Inflammatory macrophage (primary cell): Measurements from ENCODE around the gene PDK3.

Experiments
- DNase-seq, 2 donors: peaks; one replicate each; pipeline ENCODE4 v3.0.0-alpha.2; 2020 to 2022
- total RNA-seq, 18 experiments: gene quantifications; one replicate each; lab custom pipeline; 2026; ENCODE audit warnings: mixed read lengths in 6 of 18, inconsistent platforms in 2 of 18; lab: John Stamatoyannopoulos, UW

Gene PDK3
- 28.9 to 110 (median 54.1) reads per million in 18 experiments for total RNA-seq

- DNase-seq, result peak; percentile 79 to 86
Measured at GRCh38 chrX:24464836-24465531, at the start of gene PDK3. Gene PDK3 (plus strand): TSS chrX:24465286. CDS start chrX:24465456, 170 bp downstream.

- no peak for DNase-seq
Measured at GRCh38 chrX:24415921-24416320, 49.2 kb upstream of the PDK3 start.

GRCh38 chrX:24423960-24424359, 41.1 kb upstream of the PDK3 start:
- DNase-seq, result no peak

GRCh38 chrX:24424948-24425347, 40.1 kb upstream of the PDK3 start:
- no peak for DNase-seq

GRCh38 chrX:24425806-24426205, 39.3 kb upstream of the PDK3 start:
- no peak for DNase-seq

GRCh38 chrX:24426340-24426913, 38.7 kb upstream of the PDK3 start:
- peak in 1 of 2 donors; percentile 5 for DNase-seq

GRCh38 chrX:24426921-24427746, 38.0 kb upstream of the PDK3 start:
- no peak for DNase-seq

GRCh38 chrX:24427747-24428019, 37.4 kb upstream of the PDK3 start:
- DNase-seq, result no peak

GRCh38 chrX:24428516-24428915, 36.6 kb upstream of the PDK3 start:
- peak in 1 of 2 donors; percentile 2 for DNase-seq

- no peak for DNase-seq
Measured at GRCh38 chrX:24435060-24435459, 30.0 kb upstream of the PDK3 start.

- DNase-seq, result no peak
Measured at GRCh38 chrX:24443918-24444317, 21.2 kb upstream of the PDK3 start.

GRCh38 chrX:24444645-24445044, 20.4 kb upstream of the PDK3 start:
- no peak for DNase-seq

GRCh38 chrX:24448762-24449250, 16.3 kb upstream of the PDK3 start:
- no peak for DNase-seq

- no peak for DNase-seq
Measured at GRCh38 chrX:24463077-24463476, 2.0 kb upstream of the PDK3 start.

- DNase-seq, result no peak
Measured at GRCh38 chrX:24464498-24464835, 619 bp upstream of the PDK3 start.

- no peak for DNase-seq
Measured at GRCh38 chrX:24465532-24465865, 413 bp downstream of the PDK3 start.

- no peak for DNase-seq
Measured at GRCh38 chrX:24466025-24466424, 939 bp downstream of the PDK3 start.

- peak in 1 of 2 donors; percentile 16 for DNase-seq
Measured at GRCh38 chrX:24468245-24468644, 3.2 kb downstream of the PDK3 start.

- DNase-seq, result no peak
Measured at GRCh38 chrX:24471808-24472207, 6.7 kb downstream of the PDK3 start.

- no peak for DNase-seq
Measured at GRCh38 chrX:24475480-24475879, 10.4 kb downstream of the PDK3 start.

- DNase-seq, result no peak
Measured at GRCh38 chrX:24478509-24478908, 13.4 kb downstream of the PDK3 start.

GRCh38 chrX:24479924-24480323, 14.8 kb downstream of the PDK3 start:
- DNase-seq, result peak; percentile 76 to 77

- DNase-seq, result peak in 1 of 2 donors; percentile 8
Measured at GRCh38 chrX:24480400-24480865, 15.3 kb downstream of the PDK3 start.
